ENCODE measurements around the gene HAUS3. TPM values are rescaled to one million over a fixed set of nuclear protein-coding genes. Genes with fewer than 3 reads are reported as not detected.

Gene HAUS3
- total RNA-seq, 2 experiments from 2014 or later = 15.9 to 22.2 TPM

DNA sequence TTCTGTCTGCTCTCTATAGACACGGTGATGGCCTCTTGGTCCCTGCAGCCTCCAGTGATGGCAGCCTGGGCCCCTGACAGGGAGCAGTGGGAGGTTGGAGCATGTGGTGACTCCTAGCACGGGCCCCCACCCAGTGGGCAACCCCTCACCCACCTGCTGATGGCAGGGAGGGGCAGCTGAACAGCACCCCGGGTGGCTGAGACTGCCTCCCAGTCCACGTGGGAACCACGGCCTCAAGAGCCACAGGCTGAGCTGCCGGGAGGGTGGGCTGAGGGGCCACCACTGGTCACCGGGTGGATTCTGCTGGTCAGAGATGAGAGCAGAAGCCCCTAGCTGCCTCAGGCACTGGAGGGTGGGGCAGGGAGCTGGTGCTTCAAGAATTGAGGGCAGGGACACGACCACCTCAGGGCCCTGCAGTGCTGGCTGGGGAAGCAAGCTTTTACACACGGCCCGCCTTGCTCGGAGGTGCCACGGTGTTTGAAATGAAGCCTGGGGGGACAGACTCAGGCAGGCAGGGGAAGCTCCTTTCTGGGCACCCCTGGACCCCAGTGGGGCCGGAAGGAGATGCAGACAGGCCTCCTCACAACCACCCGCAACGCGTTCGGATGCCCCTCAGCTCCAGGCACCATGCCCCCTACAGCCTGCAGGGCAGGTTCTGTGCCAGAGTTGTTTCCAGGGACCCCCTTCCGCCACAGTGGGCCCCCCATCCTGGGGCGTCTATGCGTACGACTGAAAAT, 6.3 kb upstream of the HAUS3 start:
- no peaks in the 10 kb centered on the region for H4K20me1 ChIP-seq (ENCODE audit: insufficient read depth, low read length)
- peaks cover 12% of the 10 kb centered on the region for H3K4me1 ChIP-seq (ENCODE audit: insufficient read depth, low read length, poor library complexity, severe bottlenecking)
- no peaks in the 10 kb centered on the region for H3K36me3 ChIP-seq (ENCODE audit: insufficient read depth, low read length)

DNA sequence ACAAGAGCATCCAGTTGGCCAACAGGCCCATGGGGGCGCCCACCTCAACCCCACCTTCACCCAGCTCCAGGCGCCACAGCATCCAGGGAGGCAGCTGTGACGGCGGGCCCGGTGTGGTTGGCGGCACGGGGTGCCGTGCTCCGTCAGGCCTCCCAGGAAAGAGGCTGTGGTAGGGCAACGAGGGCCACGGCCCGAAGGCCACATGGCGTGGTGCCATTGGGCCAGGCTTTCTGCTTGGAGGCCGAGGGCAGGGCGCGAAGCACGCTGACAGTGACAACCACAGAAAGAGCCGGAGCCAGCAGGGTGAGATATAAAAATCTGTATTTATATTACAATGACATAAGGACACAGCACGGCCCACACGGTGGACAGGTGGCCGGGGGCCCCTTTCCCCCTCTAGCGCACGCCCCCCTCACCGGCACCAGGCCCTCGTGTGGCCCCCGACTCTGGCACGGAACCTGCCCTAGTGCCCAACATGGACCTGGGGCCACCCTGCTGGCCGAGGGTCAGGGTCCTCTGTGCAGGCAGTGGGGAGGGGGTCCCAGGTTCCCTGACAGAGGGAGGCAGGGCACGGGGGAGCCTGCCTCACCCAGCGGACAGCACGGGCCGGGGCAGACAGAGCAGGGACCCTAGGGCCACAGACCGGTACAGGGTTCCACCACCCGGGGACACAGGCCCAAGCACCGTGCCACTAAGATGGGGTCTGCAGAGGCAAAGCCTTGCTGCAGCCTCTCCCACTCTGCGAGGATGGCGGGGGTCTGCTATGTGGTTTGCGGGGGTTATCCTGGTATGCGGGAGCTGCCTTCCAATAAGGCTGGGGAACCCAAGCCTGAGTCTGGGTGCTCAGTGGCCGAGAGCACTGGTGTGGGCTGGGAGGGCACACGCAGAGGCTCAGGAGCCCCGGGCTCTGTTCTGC, 5.5 kb upstream of the HAUS3 start:
- H3K27ac ChIP-seq (ENCODE audit: low read depth, low read length, poor library complexity, severe bottlenecking) = no peak overlapping the region
- H2AFZ ChIP-seq (ENCODE audit: low read length) = no peak overlapping the region
- H3K4me3 ChIP-seq (ENCODE audit: low read depth, low read length, poor library complexity, severe bottlenecking) = no peak overlapping the region
- H3K79me2 ChIP-seq (ENCODE audit: insufficient read depth, low read depth, low read length) = no peaks in the 10 kb centered on the region
- peaks cover 17% of the 10 kb centered on the region for H3K4me1 ChIP-seq (ENCODE audit: insufficient read depth, low read length, poor library complexity, severe bottlenecking)
- BruUV-seq (replicated peaks) = no TSS peak
- intact Hi-C loops (cut with micrococcal nuclease; ENCODE audit: unreplicated experiment) = no loop called here
- H3K9me2 ChIP-seq (ENCODE audit: insufficient read depth, low read length) = no peaks in the 10 kb centered on the region
- ChIA-PET POLR2A (no interaction called here), CTCF (ENCODE audit: unreplicated experiment) (no interaction called here)
- TF ChIP-seq EZH2phosphoT487 (IDR thresholded peaks at IDR 0.05; ENCODE audit: borderline replicate concordance, low read depth, low read length) = no peak
- TF ChIP-seq, protein P1, sequence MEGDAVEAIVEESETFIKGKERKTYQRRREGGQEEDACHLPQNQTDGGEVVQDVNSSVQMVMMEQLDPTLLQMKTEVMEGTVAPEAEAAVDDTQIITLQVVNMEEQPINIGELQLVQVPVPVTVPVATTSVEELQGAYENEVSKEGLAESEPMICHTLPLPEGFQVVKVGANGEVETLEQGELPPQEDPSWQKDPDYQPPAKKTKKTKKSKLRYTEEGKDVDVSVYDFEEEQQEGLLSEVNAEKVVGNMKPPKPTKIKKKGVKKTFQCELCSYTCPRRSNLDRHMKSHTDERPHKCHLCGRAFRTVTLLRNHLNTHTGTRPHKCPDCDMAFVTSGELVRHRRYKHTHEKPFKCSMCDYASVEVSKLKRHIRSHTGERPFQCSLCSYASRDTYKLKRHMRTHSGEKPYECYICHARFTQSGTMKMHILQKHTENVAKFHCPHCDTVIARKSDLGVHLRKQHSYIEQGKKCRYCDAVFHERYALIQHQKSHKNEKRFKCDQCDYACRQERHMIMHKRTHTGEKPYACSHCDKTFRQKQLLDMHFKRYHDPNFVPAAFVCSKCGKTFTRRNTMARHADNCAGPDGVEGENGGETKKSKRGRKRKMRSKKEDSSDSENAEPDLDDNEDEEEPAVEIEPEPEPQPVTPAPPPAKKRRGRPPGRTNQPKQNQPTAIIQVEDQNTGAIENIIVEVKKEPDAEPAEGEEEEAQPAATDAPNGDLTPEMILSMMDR (conservative IDR thresholded peaks at IDR 0.05; ENCODE audit: low read length) = no peak
- H4K20me1 ChIP-seq (ENCODE audit: insufficient read depth, low read length) = no peaks in the 10 kb centered on the region
- no peaks in the 10 kb centered on the region for H3K9me3 ChIP-seq (ENCODE audit: low read length)
- no peak for DNase-seq (ENCODE audit: low spot score)
- H3K4me2 ChIP-seq (ENCODE audit: low read length) = no peak overlapping the region
- H3K36me3 ChIP-seq (ENCODE audit: insufficient read depth, low read length) = no peaks in the 10 kb centered on the region

More for the DNA sequence above, 6.3 kb upstream of the HAUS3 start:
- no TSS peak for BruUV-seq (replicated peaks)
- intact Hi-C loops (cut with micrococcal nuclease; ENCODE audit: unreplicated experiment) = no loop called here
- Histone ChIP-seq H3K9me2 (ENCODE audit: insufficient read depth, low read length) (no peaks in the 10 kb centered on the region), H2AFZ (ENCODE audit: low read length) (no peak overlapping the region), H3K9me3 (ENCODE audit: low read length) (no peaks in the 10 kb centered on the region), H3K4me3 (ENCODE audit: low read depth, low read length, poor library complexity, severe bottlenecking) (no peak overlapping the region), H3K27ac (ENCODE audit: low read depth, low read length, poor library complexity, severe bottlenecking) (no peak overlapping the region), H3K4me2 (ENCODE audit: low read length) (no peak overlapping the region), H3K79me2 (ENCODE audit: insufficient read depth, low read depth, low read length) (no peaks in the 10 kb centered on the region)
- DNase-seq (ENCODE audit: low spot score) = no peak
- ChIA-PET POLR2A (no interaction called here), CTCF (ENCODE audit: unreplicated experiment) (no interaction called here)
- no peak for TF ChIP-seq EZH2phosphoT487 (IDR thresholded peaks at IDR 0.05; ENCODE audit: borderline replicate concordance, low read depth, low read length)
- TF ChIP-seq, protein P1 (conservative IDR thresholded peaks at IDR 0.05; ENCODE audit: low read length) = no peak

Data from OCI-LY7 (cell line).